Astrocyte (in vitro differentiated cells and primary cell): ENCODE measurements around the gene ZCCHC3. TPM values are rescaled to one million over a fixed set of nuclear protein-coding genes. Genes with fewer than 3 reads are reported as not detected.

Experiments used
- DNase-seq: peaks from one replicate; pipeline ENCODE4 v3.0.0-alpha.2; 2010; ENCODE audit warnings: low read depth
- FAIRE-seq: peaks from 2 replicates; lab custom pipeline; 2011; peaks lifted over from hg19 to GRCh38; lab: Jason Lieb, UNC
- H2AFZ ChIP-seq: 2 replicates; pipeline ENCODE4 v1.6.0; 2012; ENCODE audit warnings: low read depth, low read length, inconsistent platforms
- H3K27ac ChIP-seq: 2 replicates; pipeline ENCODE4 v1.5.1; 2011; ENCODE audit warnings: low read depth, low read length, inconsistent platforms
- H3K27me3 ChIP-seq: 2 replicates; pipeline ENCODE4 v1.6.0; 2011; ENCODE audit warnings: low read length, inconsistent platforms; ENCODE audit not compliant: insufficient read depth
- H3K36me3 ChIP-seq: 2 replicates; pipeline ENCODE4 v1.5.1; 2011; ENCODE audit warnings: low read length, inconsistent platforms; ENCODE audit not compliant: insufficient read depth
- H3K4me1 ChIP-seq: 2 replicates; pipeline ENCODE4 v1.5.1; 2011; ENCODE audit warnings: low read length, inconsistent platforms; ENCODE audit not compliant: insufficient read depth
- H3K4me2 ChIP-seq: 2 replicates; pipeline ENCODE4 v1.6.0; 2012; ENCODE audit warnings: low read length, inconsistent platforms
- H3K4me3 ChIP-seq: 2 replicates; pipeline ENCODE4 v1.5.1; 2011; ENCODE audit warnings: low read depth, mild to moderate bottlenecking, low read length, inconsistent platforms; ENCODE audit not compliant: insufficient read depth
- H3K79me2 ChIP-seq: 2 replicates; pipeline ENCODE4 v1.6.0; 2012; ENCODE audit warnings: mild to moderate bottlenecking, low read length, inconsistent platforms; ENCODE audit not compliant: insufficient read depth
- H3K9ac ChIP-seq: 2 replicates; pipeline ENCODE4 v1.6.0; 2012; ENCODE audit warnings: mild to moderate bottlenecking, low read length, inconsistent platforms
- H3K9me3 ChIP-seq: 2 replicates; pipeline ENCODE4 v1.5.1; 2012; ENCODE audit warnings: low read depth, mild to moderate bottlenecking, low read length, inconsistent platforms; ENCODE audit not compliant: insufficient read depth
- H4K20me1 ChIP-seq: 2 replicates; pipeline ENCODE4 v1.6.0; 2012; ENCODE audit warnings: low read length, inconsistent platforms; ENCODE audit not compliant: insufficient read depth
- H3K27ac Mint-ChIP-seq: one replicate; pipeline ENCODE4 v1.8.0; 2021; ENCODE audit warnings: mild to moderate bottlenecking, mixed read lengths; ENCODE audit not compliant: unreplicated experiment
- H3K27me3 Mint-ChIP-seq: one replicate; pipeline ENCODE4 v1.8.0; 2021; ENCODE audit warnings: low read depth, mixed read lengths; ENCODE audit not compliant: unreplicated experiment
- H3K36me3 Mint-ChIP-seq: one replicate; pipeline ENCODE4 v1.8.0; 2021; ENCODE audit warnings: low read depth, mixed read lengths; ENCODE audit not compliant: unreplicated experiment
- H3K4me1 Mint-ChIP-seq: one replicate; pipeline ENCODE4 v1.8.0; 2021; ENCODE audit warnings: low read depth, mixed read lengths; ENCODE audit not compliant: unreplicated experiment
- H3K4me3 Mint-ChIP-seq: one replicate; pipeline ENCODE4 v1.8.0; 2021; ENCODE audit warnings: mild to moderate bottlenecking, moderate library complexity, mixed read lengths; ENCODE audit not compliant: unreplicated experiment
- H3K9me3 Mint-ChIP-seq: one replicate; pipeline ENCODE4 v1.8.0; 2021; ENCODE audit warnings: mild to moderate bottlenecking, mixed read lengths; ENCODE audit not compliant: unreplicated experiment
- EZH2 ChIP-seq: IDR thresholded peaks from 2 replicates; pipeline ENCODE4 v1.6.1; 2012; ENCODE audit warnings: mild to moderate bottlenecking, low read length, inconsistent platforms; ENCODE audit not compliant: insufficient read depth
- total RNA-seq: library from RNA; stranded (reverse); gene quantifications from 2 replicates; pipeline ENCODE4 v1.2.1, GENCODE V29; 2021
- TF ChIP-seq, protein P1 (sequence below): IDR thresholded peaks from 2 replicates; pipeline ENCODE4 v1.5.1; 2011; ENCODE audit warnings: low read depth, mild to moderate bottlenecking, inconsistent platforms, low read length, moderate library complexity; ENCODE audit not compliant: insufficient read depth

ZCCHC3 gene
- total RNA-seq, 1 donor from 2014 or later, result 18.6 TPM

DNA sequence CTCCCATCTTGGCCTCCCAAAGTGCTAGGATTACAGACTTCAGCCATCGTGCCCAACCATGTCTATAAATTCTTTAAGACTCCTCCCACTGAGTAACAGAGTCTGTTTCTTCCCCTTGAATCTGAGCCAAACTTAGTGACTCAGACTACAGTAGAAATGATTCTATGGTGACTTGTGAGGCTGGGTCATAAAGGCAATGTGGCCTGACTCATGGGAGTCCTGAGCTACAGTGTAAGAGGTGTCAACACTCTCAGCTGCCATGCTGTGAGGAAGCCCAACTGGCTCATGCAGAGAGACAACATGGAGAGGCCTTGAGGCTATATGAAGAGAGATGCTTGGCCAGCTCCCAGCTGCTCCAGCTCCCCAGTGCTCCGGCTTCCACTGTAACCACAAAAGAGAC is 44.3 kb downstream of the ZCCHC3 start:
- H3K27ac ChIP-seq, result no peak overlapping the region
- TF ChIP-seq, protein P1, sequence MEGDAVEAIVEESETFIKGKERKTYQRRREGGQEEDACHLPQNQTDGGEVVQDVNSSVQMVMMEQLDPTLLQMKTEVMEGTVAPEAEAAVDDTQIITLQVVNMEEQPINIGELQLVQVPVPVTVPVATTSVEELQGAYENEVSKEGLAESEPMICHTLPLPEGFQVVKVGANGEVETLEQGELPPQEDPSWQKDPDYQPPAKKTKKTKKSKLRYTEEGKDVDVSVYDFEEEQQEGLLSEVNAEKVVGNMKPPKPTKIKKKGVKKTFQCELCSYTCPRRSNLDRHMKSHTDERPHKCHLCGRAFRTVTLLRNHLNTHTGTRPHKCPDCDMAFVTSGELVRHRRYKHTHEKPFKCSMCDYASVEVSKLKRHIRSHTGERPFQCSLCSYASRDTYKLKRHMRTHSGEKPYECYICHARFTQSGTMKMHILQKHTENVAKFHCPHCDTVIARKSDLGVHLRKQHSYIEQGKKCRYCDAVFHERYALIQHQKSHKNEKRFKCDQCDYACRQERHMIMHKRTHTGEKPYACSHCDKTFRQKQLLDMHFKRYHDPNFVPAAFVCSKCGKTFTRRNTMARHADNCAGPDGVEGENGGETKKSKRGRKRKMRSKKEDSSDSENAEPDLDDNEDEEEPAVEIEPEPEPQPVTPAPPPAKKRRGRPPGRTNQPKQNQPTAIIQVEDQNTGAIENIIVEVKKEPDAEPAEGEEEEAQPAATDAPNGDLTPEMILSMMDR, result no peak
- H3K79me2 ChIP-seq, result peaks cover 6% of the 10 kb centered on the region
- no peak overlapping the region for H3K9ac ChIP-seq
- H2AFZ ChIP-seq, result no peak overlapping the region
- no peak overlapping the region for H3K4me3 ChIP-seq
- peaks cover 11% of the 10 kb centered on the region for H3K9me3 ChIP-seq
- H3K4me2 ChIP-seq, result no peak overlapping the region
- FAIRE-seq (no peak), DNase-seq (peak; percentile 81)
- H3K27me3 Mint-ChIP-seq, result peaks cover 1% of the 10 kb centered on the region
- no peak overlapping the region for H3K4me3 Mint-ChIP-seq
- H3K27ac Mint-ChIP-seq, result peak overlapping the region; percentile 34
- peaks cover 25% of the 10 kb centered on the region for H3K36me3 Mint-ChIP-seq
- no peaks in the 10 kb centered on the region for H3K36me3 ChIP-seq
- peaks cover 4% of the 10 kb centered on the region for H3K4me1 ChIP-seq
- H3K4me1 Mint-ChIP-seq, result peaks cover 4% of the 10 kb centered on the region
- H3K9me3 Mint-ChIP-seq, result peaks cover 31% of the 10 kb centered on the region
- H4K20me1 ChIP-seq, result no peaks in the 10 kb centered on the region
- no peaks in the 10 kb centered on the region for H3K27me3 ChIP-seq

DNA sequence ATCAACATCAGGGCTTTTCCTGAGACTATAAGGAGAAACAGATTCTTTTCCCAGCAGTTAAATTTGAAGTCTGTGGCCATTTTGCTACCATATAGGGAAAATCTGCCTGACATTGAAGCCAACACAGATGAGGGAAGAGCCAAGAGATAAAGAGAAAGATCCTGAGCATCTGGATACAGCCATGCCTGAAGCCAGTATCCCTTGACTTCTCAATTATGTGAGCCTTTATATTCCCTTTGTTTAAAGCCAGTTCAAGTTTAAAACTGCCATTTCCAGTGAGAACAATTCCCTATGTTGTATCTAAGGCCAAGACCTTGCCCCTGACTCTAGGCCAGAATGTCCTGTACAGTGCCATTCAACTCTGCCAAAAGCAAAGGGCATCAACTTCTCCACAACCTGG is 45.7 kb downstream of the ZCCHC3 start:
- H3K27me3 ChIP-seq, result no peaks in the 10 kb centered on the region
- H4K20me1 ChIP-seq, result no peaks in the 10 kb centered on the region
- no peak overlapping the region for H3K27ac Mint-ChIP-seq
- H3K9ac ChIP-seq, result no peak overlapping the region
- peaks cover 4% of the 10 kb centered on the region for H3K4me1 Mint-ChIP-seq
- H3K79me2 ChIP-seq, result peaks cover 9% of the 10 kb centered on the region
- peaks cover 25% of the 10 kb centered on the region for H3K36me3 Mint-ChIP-seq
- no peak overlapping the region for H3K27ac ChIP-seq
- no peak overlapping the region for H3K4me3 Mint-ChIP-seq
- H2AFZ ChIP-seq, result no peak overlapping the region
- FAIRE-seq, result no peak
- no peaks in the 10 kb centered on the region for H3K36me3 ChIP-seq
- no peak overlapping the region for H3K4me3 ChIP-seq
- no peak overlapping the region for H3K4me2 ChIP-seq
- H3K27me3 Mint-ChIP-seq, result peaks cover 1% of the 10 kb centered on the region
- DNase-seq, result no peak
- TF ChIP-seq, protein P1, result no peak
- TF ChIP-seq EZH2, result no peak
- peaks cover 4% of the 10 kb centered on the region for H3K4me1 ChIP-seq
- H3K9me3 Mint-ChIP-seq, result peaks cover 31% of the 10 kb centered on the region
- peaks cover 11% of the 10 kb centered on the region for H3K9me3 ChIP-seq

DNA sequence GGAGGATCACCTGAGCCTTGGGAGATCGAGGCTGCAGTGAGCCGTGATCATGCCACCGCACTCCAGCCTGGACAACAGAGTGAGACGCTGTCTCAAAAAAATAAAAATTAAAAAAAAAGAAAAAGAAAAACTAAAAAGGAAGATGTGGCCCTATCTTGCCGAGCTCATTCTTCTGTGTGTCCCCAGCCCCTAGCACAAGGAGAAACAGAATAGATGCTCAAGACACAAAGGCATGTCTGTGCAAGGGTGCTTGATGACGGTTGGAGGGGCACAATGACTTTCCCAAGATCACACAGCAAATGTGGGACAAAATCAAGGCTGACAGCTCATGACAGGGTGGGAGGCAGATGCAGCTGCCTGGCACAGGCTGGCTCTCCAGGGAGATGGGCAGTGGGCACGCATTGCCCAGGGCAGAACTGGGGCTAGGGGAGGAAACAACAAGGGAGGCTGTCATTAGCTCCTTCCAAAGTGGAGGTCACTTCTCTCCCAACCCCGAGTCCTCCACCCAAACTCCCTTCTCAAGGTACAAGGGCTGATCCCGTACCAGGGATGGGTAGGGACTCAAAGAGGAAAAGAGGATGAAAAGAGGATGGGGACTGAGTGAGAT is 48.8 kb downstream of the ZCCHC3 start:
- H3K4me3 ChIP-seq, result peak overlapping the region; percentile 77
- peaks cover 4% of the 10 kb centered on the region for H3K4me1 Mint-ChIP-seq
- peak overlapping the region; percentile 95 for H3K9ac ChIP-seq
- H4K20me1 ChIP-seq, result peaks cover 4% of the 10 kb centered on the region
- H3K27me3 ChIP-seq, result no peaks in the 10 kb centered on the region
- peaks cover 11% of the 10 kb centered on the region for H3K9me3 ChIP-seq
- peaks cover 27% of the 10 kb centered on the region for H3K36me3 Mint-ChIP-seq
- H3K27me3 Mint-ChIP-seq, result no peaks in the 10 kb centered on the region
- H3K4me2 ChIP-seq, result peak overlapping the region; percentile 93
- no peak for TF ChIP-seq EZH2
- TF ChIP-seq, protein P1, result no peak
- H3K27ac Mint-ChIP-seq, result peak overlapping the region; percentile 94
- H3K79me2 ChIP-seq, result peaks cover 12% of the 10 kb centered on the region
- FAIRE-seq (no peak), DNase-seq (no peak)
- H2AFZ ChIP-seq, result peak overlapping the region; percentile 88
- peaks cover 26% of the 10 kb centered on the region for H3K9me3 Mint-ChIP-seq
- peak overlapping the region; percentile 93 for H3K4me3 Mint-ChIP-seq
- H3K27ac ChIP-seq, result peak overlapping the region; percentile 31
- H3K36me3 ChIP-seq, result peaks cover 6% of the 10 kb centered on the region
- H3K4me1 ChIP-seq, result peaks cover 11% of the 10 kb centered on the region
